SIG-M5 treated with dmso at 0.1 percent for 504 hours (cell line): ENCODE results near the gene PCDH17.

ENCODE experiments used
- DNase-seq: peaks from one replicate; lab custom pipeline; 2025; ENCODE audit not compliant: unreplicated experiment; lab: John Stamatoyannopoulos, UW

PCDH17 gene

GRCh38 chr13:57635541-57636085, 4.1 kb downstream of the PCDH17 start:
- no peak for DNase-seq

DNA sequence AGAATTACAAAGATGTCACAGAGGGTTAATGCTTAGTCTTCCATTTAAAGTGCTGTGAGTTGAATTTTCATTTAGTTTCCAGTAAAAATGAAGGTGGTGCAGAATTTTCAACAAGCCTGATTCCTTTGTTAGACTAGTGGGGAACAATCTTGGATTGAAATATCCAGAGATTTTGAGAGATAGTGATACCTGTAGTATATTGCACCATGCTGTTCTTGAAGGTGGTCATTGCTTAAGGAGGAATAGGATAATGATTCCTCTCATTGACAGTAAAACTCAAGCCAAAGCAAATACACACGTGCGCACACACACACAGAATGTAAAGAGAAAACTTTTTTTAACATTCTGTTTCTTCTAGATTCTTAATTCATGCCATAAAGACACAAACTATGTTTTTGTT, 5.3 kb downstream of the PCDH17 start:
- DNase-seq, result no peak

DNA sequence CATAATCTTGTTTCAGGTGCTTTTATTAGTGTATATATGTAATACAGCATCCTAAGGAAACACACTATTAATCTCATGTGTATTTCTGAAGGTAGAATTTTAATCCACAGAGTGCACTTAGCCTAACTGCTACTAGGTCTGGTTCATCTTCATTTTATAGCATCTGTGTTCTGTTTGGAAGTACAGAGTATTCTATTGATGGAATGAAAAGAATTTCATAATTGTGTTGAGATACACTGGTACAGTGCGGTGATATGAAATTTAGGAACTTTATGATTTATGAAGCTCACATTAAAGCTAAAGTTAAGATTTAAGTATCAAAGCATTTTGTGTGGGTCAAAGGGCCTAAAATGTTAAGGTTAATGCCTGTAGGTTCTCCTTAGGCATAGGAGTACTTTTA, 6.0 kb downstream of the PCDH17 start:
- no peak for DNase-seq

GRCh38 chr13:57638186-57638890, 6.8 kb downstream of the PCDH17 start:
- no peak for DNase-seq

GRCh38 chr13:57640607-57641006, 9.1 kb downstream of the PCDH17 start:
- DNase-seq, result peak; percentile 32

DNA sequence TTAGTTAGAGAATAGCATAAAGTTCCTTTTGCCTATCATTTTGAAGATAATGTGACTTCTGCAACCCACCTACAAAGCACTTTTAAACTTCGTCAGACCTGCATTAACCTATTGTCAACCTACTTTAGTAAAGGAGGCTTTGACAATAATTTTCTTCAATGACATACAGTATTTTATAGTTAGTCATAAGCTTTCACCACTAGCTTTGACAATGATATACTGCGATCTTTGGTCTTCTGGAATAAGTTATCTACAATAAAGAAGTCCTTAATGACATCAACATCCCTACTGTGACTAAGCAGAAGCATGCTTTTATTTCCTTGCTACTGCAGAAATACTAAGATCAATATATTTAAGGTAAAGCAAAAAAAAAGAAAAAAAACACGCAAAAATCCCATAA, 9.5 kb downstream of the PCDH17 start:
- DNase-seq, result no peak

GRCh38 chr13:57644106-57644505, 12.6 kb downstream of the PCDH17 start:
- DNase-seq, result no peak

DNA sequence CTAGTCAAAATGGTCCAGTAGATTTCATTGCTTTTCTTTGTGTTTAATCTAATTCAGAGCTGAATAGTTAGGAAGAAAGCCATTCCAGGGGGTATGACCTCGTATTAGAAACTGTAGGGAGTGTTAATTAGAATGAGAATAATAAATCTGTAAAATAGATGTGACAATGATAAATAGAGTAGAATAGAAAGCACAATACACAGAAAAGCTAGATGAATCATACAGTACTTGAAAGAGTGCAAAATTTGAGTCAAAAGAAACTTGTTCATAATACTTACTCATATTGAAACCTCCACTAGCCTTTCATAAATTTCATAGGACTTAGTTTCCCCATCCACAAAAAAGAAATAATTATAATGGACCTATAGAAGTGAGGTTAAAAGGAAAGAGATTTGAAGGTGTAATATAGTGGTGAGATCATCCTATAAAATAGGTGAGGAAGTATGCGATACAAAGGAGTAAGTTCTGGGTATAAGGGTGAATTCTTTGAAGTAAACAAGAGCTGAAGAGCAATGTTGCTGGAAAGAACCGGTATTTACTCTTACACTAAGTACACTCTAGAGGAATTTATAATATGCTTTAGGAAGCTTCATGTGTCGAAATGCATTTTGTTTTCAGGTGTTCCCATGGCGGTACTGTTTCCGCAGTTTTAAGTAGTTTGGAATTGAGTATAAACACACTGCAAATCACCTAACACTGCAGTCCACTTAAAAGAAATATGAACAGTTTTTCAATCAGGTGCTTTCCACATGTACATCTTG, 21.9 kb downstream of the PCDH17 start:
- DNase-seq, result no peak

DNA sequence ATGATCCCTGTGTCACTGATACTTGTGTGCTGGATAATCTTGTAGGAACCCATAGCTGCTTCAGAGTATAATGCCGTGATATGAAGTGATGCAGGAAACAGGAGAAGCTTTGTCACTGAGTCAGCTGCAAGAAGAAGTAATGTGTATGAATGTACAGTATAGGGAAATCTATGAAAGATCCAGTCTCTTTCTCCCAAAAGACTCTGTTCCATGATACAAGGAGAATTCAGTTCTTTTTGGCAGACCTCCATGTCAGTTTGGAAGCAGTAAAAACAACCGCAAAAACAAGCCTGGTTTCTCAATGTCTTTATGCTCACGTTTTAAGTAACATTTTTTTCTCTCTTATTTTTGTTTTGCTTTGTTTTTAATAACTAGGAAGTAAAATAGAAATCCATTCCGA, 33.9 kb downstream of the PCDH17 start:
- no peak for DNase-seq

DNA sequence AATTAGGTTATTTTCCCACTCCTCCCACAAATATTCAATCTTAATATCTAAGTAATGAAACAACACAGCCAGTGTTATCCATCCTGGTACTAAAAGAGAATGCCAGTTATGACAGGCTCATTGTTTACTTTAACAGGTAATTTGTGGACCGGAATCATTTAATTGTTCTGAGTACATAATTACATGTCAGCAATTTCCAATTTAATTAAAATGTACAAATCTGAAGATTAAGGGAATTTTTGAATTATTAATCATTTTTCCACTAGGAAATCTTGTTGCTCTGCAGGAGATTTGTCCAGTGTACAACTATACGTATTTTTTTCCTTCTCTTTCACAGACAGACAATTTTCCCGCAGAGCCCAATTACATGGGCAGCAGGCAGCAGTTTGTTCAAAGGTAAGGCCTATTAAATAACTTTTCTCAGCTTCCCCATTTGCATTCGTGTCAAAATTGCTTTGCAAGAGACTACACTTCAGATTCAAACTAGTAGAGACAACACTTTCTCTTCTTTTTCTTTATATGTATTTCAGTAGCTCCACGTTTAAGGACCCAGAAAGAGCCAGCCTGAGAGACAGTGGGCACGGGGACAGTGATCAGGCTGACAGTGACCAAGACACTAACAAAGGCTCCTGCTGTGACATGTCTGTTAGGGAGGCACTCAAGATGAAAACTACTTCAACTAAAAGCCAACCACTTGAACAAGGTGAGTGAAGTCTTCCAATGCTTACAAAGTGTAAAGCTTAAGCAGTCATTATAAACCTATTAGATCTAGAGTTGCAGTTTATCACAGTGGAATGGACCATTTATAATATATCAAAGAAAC, 34.8 kb downstream of the PCDH17 start:
- no peak for DNase-seq

- no peak for DNase-seq
Measured at GRCh38 chr13:57672168-57672567, 40.6 kb downstream of the PCDH17 start.

DNA sequence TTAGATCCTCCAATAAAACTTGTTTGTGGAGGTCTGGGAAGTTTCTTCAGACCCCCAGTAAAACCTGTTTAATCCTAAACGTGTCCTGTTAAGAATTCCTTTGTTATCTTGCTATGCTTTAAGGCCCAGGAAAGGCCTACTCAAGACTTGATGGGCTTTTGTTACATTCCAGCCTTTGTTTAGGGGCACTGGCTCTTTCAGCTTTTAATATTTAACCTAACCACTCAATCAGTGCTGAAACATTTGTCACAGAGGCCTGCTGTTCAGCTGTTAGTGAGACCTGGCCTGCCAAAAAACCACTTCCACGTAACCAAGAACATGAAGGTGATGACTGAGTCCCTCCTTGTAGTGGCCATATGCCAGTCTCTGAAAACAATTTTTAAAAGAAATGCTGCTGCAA, 41.7 kb downstream of the PCDH17 start:
- no peak for DNase-seq

DNA sequence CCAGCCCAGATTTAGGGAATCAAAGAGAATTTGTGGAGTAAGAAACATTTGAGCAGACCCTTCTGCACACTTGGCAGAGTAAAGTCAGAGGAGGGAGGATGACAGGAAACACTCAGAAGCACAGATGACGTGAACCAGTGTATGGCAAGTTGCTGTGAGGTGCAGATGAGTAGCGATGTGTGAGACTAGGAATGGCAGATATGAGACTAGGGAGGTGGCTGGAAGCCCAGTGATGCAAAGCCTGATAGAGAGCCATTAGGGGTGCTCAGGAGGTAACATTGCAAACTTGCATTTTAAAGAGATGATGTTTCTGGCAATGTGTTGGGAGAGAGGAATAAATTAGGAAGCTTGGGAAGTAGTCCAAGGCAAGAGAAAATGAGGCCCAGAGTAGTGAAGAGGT, 44.0 kb downstream of the PCDH17 start:
- no peak for DNase-seq

DNA sequence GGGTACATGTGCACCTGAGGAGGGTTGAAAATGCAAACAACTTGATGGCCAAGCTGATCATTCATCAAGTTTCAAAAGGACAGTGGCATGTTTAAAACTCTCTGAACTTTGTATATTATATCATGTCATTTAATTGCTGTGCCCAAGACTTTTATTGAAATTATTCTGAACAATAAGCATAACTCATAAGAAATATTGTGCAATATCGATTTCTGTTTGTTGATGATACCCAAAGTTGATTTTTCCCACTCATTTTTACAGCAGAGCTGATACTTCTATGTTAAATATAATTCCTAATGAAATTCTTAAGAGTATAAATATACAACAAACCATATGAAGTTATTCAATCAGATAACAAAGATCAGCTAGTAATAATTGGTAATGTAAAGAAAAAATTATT, 49.1 kb downstream of the PCDH17 start:
- DNase-seq, result no peak

DNA sequence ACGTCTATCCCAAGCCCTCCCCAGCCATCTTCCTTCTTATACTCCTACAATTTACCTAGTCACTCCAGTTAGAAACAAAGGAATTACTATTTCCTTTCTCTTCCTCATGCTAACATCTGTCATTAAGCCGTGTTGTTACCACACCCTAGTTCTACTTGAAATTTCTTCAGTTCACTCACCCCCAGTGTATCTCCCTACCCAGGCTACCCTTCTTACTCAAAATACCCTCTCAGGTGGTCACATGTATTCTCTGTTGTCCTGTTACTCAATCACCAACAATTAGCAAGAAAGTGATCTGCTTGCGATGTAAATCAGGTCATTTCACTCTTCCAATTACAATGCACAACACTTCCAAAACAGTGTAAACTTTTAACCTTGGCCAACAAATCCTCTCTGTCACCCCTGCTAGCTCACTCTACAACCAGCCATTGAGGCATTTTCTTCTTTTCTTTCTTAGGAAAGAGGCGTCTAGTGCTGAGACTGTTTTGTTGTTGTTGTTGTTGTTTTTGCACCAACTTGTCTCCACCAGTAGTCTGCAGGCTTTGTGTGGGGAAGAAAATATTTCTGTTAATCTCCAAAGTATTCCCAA, 50.7 kb downstream of the PCDH17 start:
- DNase-seq, result no peak

DNA sequence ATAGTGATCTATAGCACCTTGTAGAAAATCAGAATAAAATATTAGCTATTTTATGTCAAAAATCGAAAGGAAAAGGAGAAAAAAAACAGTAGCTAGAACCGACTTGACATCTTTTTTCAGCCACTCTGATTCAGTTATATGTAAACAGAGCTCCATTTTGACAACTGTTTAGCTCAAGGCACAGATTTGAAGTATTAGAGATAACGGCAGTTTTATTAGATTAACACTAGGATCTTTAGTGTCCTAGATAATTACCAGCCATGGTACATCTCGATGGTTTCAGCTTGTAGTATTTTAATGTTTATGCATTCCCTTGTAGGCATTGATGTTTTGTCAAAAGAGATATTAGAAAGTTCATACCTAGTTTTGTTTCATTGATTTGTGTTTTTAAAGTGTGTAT, 67.3 kb downstream of the PCDH17 start:
- no peak for DNase-seq

DNA sequence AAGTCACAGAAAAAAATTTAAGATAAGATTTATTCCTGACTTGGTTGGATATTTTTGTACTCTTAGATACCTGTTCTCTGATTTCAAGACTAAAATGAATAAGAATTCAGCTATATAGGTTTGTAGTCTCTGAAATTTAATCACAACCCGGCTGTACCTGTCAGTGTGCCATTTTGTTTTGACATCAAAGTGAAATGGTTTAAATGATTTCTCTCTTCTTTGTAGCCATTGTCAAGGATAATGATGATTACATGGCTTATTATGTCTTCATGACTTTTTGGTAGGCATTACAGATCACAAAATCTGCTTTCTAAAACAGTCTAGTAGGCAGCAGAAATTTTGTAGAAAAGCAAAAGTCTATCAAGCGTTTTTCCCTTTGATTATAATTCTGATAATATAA, 72.5 kb downstream of the PCDH17 start:
- no peak for DNase-seq

DNA sequence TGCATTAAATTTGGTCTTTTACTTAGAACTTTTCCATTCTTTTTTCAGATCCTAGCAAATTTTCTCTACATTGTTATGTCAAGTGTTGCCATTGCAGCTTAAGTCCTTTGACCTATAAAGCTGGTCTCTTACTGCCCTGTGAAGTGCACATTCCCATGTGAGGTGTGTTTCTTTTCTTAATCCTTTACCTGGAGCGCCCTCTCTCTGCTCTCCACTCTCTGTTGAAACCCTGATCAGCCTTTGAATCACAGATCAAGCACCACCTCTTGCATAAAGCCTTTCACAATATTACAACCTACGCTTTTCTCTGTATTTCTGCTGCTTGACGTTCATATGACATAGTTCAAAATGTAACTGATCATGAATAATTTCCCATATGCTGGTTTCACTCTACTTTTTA, 84.8 kb downstream of the PCDH17 start:
- DNase-seq, result no peak

GRCh38 chr13:57724486-57725272, 93.1 kb downstream of the PCDH17 start:
- no peak for DNase-seq

DNA sequence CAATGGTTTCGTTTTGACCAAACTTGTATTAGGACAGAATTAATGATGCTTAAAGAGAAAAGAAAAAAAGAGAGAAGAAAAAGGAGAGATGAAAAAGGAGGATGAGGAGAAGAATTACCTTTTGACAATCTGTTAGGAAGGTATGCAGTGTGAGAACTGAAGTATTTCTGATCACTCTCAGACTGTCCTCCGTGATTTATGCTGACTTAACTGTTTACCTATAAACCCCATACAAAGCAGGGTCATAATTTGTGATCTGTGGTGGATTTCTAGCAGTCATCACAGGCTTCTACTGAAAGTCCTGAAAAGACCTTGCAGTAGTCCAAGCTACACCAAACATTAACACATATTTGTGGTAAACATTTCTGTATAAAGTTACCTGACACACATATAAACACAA, 93.9 kb downstream of the PCDH17 start:
- DNase-seq, result no peak
